Activated CD4-positive, CD25-positive, alpha-beta regulatory T cell treated with anti-CD3 and anti-CD28 coated beads, Interleukin-2, amount 50 U/mL, for 24 hours (primary cell): ENCODE data around the gene DMD.
A peak's percentile ranks its signal among the peaks of the same experiment; 100 is the strongest.

ENCODE experiments used
- ATAC-seq, 2 donors: fragments of 150-1000 bp; cut with Tn5 transposase; one replicate each; pipeline ENCODE4 v1.10.0; 2021; ENCODE audit warnings: mild to moderate bottlenecking in 1 of 2, moderate library complexity in 1 of 2

Gene DMD

DNA sequence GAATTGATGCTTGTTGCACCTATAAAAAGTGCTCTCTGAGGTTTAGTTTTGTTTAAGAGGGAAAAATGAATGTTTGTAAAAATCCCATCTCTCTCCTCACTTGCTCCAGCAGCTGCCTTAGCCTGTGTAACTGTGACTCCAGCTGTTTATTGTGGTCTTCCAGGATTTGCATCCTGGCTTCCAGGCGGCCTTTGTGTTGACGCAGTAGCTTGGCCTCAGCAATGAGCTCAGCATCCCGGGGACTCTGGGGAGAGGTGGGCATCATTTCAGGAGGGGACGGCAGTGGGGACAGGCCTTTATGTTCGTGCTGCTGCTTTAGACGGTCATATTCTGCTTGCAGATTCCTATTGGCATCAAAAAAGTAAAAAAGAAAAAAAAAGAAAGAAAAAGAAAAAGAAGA is 2064.2 kb downstream of the DMD start:
- no peak for ATAC-seq

DNA sequence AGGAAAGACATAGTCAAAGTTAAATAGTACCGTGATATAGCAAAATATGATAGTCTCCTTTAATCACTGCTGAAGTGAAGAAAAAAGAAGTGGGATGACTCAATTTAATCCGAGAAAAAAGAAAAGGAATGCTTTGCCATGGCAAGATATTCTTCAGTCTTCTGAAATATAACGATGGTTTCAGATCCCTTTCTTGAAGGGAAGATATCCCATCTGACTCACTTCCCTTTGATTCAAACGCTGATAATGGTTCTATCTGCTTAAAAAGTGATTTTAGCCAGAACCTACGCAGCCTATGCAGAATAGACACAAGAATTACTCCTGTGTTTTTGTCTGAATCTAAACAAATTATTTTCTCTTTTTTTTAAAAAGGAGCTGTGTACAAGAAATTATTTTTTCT is 2071.4 kb downstream of the DMD start:
- no peak for ATAC-seq

DNA sequence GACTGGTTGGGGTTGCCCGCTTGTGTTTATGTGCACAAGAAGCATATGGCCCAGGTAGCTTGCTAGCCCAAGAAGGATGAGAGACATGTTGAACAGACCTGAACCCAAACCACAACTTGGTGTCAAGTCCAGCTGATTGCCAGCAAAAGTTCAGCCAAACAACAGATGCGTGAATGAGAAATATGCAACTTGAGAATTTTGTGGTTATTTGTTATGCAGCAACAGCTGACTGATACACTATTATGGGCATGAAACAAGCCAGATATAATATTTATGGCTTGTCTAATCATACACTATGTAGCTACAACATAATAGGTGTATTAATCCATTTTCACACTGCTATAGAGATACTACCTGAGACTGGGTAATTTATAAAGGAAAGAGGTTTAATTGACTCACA is 2073.2 kb downstream of the DMD start:
- no peak for ATAC-seq

DNA sequence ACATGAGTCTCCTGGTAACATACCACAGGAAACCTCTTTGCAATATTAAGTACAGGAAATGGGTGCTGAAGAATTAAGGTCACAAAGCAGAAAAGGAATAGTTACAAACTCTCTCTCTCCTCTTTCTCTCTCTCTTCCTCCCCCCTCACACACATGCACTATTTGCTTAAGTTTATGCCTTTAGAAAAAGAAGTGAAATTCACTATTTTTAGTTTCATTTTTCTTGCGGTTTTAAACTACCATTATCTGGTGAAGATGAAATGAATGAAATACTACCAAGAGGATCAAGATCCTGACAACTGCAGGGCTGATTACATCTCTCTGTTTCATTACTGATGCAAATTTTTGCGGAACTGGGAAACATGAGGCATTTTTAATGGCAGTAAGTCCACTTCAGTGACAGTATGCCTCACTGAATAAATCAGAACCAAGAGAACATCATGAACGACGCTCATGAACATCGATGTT is 2075.2 kb downstream of the DMD start:
- ATAC-seq, result peak in 1 of 2 donors; percentile 33

DNA sequence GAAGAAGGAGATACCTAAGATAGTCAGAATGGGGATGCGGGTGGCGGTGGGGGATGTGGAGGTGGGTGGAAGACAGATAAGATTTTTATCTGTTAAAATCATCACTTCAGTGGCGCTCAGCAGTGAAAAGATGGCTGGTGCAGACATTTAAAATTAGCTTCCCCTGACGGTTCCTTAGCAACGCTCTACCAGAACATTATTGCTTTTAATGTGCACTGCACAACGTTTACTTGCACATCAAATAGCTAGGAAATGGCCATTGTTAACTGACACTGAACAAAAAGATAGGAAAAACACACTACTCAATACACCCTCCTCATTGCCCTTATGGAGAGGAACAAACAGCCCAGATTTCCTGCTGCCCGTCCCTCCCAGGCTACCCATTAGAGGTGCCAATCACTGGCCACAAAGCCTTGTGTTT is 2078.5 kb downstream of the DMD start:
- no peak for ATAC-seq

DNA sequence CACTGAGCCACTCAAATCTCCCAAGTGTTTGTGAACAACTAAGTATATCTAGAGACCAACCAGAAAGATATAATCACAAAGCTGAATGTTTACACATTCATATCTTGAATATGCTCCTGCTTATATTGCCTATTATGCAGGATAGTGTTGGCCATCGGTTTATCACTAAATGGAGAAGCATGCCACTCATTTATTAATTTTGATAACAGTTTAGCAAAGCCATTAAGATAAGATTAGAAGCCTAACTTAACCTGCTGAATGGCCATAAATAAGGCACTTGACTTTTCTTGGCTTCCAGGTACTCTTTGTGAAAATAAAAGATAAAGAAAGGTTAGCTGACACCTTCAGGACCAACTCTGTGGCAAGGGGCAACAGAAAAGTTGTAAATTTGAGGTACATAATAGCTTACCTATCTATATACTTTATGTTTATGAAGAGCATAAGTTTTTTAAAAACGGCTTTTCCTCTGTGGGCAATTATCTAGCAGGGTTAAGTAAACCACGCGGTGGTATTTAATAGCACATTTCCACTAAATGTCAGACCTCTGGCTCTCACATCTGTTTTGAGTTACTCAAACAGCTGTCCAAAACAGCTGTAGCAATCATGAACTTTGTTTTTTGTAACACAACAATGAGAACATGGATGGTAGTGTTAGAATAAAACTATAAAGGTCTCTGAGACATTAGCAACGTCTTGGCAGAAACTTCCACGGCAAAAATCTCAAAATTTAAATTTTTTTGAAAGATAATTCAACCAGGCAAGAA is 2080.7 kb downstream of the DMD start:
- no peak for ATAC-seq

DNA sequence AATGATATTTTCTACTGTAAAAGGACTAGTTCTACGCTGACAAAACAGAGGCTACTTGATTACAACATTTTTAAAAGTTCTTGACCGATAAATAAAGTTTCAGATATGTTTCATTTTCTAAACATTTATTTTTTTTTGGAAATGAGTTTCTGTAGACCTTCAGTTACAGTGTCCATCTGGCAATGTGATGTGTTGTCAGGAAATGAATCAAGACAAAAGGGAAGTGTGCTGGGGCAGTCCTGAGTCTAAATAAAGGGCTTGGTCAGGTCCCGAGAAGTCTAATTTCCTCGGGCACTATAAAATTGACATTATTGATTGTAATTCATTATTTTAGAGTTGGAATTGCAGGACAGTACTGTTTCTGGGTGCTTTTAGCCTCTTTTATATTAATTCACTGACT is 2082.5 kb downstream of the DMD start:
- no peak for ATAC-seq

DNA sequence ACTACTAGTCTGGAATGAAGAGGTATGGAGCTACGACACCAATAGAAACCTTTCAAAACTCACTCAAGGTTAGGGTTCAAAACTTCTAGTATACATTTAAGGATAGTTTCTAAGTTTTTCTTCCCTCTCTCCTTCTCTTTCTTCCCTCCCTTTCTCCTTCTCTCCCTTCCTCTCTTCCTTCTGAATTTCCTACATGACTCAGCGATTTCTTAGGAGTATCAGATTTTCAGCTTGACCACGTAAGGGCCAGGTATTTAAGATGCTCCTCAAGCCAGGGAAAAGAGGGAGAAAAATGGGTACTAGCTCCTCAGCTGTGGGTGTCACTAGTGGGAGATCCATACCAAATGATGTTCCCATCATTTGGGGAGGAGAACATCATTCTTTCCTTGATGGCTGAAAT is 2083.6 kb downstream of the DMD start:
- no peak for ATAC-seq

DNA sequence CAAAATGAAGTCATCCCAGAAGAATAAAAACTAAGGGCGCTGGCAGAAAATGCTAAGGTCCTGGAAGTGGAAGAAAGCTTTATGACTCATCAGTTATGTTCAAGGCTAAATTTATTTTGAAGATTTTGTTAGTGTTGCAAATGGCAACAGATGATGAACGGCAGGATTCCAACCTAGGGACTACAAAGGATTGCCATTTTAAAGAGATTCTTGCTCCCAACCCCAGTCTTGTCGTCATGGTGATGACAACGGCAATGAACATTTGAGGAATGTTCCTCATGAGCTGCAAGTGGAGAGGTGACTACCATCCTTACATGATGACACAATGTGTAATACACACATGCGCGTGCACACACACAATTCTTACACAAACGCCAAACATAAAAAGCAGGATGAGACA is 2085.1 kb downstream of the DMD start:
- ATAC-seq, result no peak

DNA sequence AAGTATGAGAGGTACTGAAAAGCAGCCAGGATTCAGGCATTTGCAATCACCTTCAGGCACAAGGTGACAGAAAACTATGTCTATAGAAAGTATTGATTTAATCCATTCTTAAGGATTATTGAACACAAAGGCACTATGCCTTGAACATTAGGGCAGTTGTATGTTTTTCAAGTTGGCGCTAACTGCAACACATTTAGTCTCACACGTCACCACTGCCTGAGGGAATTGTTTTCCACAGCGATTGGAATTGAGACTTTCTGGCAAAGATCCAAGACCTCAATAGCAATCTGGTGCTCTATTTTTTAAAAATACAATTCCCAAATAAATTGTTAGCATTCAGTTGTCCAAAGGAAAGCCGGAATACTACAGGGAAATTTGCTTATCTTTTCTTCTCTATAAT is 2086.8 kb downstream of the DMD start:
- no peak for ATAC-seq

DNA sequence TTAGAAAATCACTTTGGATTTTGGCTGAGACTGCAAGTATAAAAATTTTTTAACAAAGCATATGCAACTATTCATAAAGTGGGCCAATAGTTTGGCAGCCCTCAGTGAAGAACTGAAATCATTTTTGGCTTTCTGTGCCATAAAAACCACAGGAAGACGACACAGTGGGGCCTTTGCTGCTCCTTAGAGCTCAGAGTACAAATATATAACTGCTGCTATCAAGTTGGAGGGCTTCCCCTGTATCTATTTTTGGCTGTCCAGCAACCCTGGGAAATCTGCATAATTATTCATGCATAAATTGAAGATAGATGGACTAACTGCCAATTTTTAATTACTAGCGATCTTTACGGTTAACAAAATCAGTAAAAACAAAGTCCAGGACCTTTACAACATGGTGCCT is 2088.0 kb downstream of the DMD start:
- ATAC-seq, result no peak

DNA sequence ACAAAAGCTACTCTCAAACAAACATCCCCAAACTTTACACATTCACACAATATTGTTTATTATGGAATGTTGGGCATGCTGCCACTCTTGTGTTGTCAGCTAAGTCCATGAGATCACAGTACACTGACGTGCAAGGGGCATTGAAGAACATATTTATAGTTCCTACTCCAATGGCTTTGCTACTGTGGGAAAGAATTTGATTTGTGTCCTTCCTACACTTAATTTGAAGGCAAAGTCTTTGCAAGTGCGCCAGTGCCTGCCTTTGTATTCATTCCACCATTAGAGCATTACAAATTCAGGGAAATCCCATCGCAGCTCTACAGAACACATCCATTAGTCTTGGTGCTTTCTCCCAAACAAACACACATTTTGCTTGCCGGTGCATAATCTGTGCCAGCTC is 2094.1 kb downstream of the DMD start:
- no peak for ATAC-seq

DNA sequence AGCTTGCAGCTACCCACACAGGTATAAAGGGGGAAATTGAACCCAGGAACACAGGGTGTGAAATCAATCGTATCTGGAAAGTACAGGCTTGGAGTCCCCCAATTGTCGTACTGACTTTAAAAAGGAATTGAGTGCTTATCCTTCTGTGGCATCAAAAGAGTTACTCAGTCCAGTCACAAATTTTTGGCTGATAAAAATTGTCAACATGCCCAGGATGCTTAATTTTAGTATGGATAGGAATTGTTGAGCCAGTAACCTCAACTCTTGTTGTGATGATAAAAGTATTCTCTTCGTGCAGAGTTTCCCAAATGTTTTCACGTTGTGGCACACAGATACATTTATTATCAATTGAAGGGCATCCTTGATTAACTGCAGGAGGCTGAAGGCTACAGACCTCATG is 2096.0 kb downstream of the DMD start:
- no peak for ATAC-seq

DNA sequence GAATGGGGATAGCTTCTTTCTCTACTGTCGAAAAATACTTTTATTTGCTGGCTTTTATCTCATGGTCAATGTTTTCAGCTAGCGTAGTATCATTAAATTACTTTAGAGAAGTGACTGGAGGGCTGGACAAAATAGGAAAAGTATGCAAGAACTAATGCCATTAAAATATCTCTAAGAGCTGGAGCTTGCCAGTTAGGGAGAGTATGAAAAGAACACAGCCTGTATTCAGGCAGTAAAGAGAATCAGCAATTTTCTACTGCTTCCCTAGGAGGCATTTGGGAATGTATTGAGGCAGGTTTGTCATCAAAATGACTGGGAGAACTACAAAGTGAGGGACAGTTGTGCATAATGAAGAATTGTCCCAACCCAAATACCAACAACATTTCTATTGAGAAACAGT is 2096.5 kb downstream of the DMD start:
- ATAC-seq, result no peak

DNA sequence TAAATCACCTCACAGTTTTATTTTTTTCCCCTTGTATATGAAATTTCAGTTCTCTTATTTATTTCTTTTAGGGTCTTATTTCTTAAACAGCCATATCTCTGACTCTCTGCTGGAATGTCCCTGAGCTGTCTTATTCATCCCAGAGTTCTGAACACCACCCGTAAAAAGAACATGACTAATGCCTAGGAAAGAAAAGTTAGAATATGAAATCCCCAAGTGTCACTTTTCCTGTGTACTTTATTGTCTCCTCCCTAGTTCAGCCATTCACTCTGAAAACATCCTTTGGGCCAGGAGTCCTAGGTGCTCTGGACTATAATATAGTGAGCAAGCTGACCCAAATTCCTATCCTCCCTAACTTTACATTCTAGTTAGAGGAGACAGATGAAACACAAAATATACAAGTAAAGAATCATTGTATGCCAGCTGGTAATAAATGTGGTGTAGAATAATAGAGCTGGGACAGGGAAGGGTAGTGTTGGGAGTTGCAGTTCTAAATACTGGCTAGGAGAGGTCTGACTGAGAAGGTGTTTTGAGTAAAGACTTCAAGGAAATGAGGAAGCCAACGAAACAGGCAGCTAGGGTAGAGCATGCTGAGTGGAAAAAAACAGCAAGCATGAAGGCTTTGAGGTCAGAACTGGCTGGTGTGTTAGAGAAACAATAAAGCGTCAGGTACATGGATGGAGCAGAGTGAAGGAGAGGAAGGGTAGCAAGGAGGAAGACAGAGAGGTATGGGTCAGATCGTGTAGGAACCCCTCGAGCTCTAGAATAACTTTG is 2098.9 kb downstream of the DMD start:
- ATAC-seq, result no peak

DNA sequence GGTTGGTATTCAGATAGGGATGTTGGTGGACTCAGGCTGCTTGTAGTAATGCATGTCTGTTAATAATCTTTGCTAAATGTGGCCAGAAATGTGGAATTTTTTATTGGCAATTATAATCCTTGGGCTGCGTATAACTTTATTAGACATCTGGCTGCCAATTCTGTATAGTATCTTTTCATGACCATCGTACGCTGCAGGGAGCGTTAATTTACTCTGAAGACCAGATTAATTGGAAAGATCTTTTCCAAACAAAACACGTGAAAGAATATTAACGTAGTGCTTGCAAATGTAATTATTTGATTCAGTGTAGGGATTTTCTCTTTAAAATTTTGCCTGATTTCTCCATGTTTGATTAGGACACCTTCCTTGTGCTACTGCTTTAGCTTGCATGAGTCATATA is 2100.7 kb downstream of the DMD start:
- ATAC-seq, result no peak

DNA sequence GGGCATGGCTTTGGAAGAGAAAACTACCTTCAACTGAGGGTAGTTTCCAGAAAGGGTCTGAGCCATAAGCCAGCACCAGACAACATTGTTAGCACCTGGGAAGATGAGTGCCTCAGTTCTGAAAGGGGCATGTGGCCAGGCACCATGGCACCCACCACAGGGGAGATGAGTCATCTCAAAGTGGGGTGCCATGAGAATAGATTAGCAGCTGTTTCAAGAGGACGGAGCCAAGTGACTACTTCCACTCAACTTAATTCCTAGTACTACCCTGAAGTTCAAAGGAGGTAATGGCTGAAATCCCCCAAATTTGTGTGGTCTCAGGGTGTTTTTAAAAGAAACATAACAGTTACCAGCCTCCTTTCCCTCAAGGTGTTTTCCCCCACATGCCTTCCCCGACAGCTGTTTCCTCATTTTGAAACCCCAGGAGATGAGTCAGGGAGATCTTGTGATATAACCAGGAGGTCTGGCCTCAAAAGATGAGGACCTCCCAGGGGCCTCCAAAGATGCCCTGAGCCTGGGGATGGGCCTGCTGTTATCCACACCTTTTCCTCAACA is 2111.7 kb downstream of the DMD start:
- peak; percentile 72 to 83 for ATAC-seq

DNA sequence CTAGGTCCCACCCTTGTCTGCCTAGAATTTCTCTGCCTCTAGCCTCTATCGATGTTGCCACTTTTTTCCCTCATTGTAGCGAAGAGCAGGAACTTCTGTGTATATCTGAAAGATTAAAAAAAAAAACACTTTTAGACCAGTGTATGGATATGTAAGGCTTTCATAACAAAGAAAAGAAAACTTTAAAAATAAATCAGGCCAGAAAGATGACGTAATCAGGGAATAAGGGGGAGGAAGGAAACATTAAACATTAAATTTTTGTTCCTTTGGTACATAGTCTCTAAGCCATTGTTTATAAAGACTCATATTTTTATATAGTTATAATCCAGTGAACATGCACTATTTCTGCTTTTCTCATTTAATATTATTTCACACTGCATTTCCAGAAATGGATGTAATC is 2113.3 kb downstream of the DMD start:
- no peak for ATAC-seq

DNA sequence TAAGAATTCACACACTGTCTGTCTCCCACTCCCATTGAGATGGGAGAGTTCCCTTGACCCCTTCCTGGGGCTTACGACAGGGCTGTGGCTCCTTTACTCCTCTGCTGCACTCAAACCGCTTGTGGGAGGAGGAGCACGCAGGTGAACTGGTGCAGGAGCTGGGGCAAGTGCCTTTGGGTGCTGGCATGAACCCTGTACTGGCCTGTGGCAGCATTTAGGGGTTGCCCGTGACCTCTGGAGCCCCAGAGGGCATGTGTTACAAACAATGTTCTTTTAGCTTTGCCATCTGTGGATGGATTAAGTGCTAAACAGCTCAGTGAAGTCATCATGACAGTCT is 2117.7 kb downstream of the DMD start:
- no peak for ATAC-seq

DNA sequence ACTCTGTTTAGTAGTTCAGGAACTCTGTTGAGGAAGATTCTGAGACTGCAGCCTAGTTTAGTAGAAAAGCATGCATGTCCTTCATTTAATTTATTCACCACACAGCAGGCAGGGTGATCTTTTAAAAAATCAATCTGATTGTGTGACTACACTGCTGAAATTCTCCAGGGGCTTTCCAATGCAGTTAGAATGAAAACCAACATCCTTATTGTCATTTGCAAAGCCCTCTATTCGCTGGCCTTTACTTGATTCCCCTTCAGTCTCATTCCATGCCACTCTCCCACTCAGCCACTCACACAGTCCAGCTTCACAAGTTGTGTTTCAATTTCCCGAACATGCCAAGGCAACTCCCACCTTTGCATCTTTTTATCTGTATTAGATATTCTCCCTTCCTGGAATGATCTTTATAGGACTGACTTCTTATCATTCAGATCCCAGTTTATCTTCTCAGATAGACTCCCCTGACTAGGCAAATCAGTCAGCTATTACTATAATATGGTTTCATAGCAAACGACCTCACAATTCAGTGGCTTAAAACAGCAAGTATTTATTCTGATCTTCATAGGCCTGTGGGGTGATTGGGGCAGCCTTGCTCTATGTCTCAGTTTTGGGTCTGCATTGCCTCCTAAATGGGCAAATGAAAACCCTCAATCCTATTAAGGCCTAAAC is 2118.2 kb downstream of the DMD start:
- peak in 1 of 2 donors; percentile 17 for ATAC-seq

DNA sequence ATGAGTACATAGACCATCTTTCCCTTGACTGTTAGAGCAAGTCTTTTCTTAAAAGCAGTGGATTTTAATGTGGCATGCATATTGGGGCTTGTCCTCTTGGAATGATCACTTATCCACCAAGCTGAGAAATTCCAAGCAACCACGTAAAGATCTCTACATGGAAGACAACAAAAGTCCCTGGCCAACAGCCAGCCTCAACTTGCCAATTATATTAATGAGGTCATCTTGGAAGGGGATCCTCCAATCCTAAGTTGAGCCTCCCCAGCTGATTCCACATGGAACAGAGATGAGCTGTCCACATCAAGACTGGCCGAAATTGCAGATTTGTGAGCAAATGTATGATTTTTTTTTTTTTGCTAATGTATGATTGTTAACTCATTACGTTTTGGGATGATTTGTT is 2118.9 kb downstream of the DMD start:
- no peak for ATAC-seq

DNA sequence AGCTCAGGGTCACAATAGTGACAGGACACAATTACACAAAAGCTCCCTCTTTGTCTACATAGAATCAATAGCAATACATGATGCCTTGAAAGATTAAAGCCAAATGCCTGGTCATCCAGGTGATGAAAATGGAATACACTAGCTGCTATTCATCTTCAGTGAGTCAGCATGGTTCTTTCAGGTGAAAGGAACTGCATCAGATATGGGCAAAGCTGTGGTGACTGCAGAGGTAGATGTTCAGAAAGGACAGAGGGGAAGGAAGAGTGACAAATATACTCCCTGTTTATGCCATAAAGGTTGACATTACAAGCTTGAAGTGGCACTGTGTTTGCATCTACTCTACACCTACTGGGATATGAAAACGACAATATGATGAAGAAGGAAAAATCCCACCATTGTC is 2119.5 kb downstream of the DMD start:
- no peak for ATAC-seq

DNA sequence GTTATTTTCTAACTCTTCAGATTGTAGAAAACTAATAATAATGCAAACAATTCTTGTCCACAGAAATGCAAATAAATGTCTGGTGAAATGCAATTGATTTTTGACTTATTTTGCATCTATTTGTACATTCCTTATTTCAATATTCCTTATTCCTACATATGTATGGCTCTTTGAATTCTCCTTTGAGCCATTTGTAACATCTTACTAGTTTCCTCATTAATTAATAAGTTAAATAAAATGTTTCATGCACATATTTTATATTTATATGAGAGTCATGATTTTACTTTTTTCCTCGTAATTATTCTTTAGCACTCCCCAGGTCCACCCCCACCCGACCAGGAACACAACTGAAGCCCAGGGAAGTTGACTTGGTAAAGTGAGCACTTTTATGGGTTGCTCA is 2136.8 kb downstream of the DMD start:
- ATAC-seq, result no peak

DNA sequence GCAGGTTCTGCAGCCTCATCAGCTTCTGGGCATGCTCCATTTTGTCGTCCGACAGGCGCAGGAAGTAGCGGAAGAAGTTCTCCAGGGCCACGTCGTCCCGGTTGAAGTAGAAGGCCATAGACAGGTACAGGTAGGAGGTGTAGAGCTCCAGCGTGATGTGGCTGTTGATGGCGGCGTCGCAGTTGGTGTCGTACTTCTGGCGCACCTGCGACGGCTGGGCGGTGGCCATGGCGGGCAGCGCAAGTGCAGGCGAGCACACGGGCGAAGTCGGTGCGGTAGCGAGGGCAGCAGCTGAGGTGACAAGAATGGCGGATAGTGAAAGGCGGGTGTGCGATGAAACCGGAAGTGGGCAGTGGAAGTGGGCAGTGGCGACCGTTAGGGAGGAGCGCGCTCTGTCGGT is 2139.6 kb downstream of the DMD start, which contains the start of gene FTHL17:
Gene FTHL17, minus strand, starts transcription at position 317 of the 400 bp plus-strand sequence. Its CDS starts 88 bp downstream, at position 229.
- ATAC-seq, result no peak
